Nucleus accumbens (tissue), 56 donors: Measurements from ENCODE around the gene FOXP2.
A peak's percentile ranks its signal among the peaks of the same experiment; 100 is the strongest.
"Not testable (repeated sequence)": the region's sequence is repeated elsewhere in the genome, so short reads cannot be mapped to it uniquely, and the experiment has no call there.

Experiments used
- DNase-seq, 56 donors: peaks; one replicate each; lab custom pipeline; 2025; lab: John Stamatoyannopoulos, UW

Gene FOXP2

DNA sequence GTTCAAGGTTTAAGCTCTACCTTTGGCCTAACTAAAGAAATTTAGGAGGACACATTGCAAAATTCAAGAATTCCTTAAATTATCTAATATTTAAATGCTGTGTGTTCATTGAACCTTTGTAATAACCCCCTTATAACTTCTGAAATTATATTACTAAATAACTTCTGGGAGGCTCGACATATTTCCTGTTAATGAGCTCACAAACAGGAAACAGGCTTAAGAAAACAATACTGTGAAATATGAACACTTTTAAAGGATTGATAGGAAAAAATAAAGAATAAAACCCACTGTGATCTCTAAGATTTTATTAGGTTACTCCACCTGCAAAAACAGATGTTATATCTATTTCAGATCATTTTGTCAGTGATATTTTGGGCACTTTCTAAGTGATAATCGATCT lies 74.1 kb downstream of the FOXP2 start:
- DNase-seq: no peak

DNA sequence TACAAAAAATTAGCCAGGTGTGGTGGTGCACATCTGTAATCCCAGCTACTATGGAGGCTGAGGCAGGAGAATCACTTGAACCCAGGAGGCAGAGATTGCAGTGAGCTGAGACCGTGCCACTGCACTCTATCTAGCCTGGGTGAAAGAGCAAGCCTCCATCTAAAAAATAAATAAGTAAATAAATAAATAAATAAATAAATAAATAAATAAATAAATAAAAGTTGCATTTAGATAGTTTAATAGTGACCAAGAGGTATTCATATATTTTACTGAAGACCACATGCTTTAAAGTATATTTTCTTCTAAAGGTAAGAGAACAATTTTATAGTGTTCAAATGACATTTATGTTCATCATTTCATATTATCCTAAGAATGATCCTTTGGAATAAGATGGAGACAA lies 82.9 kb downstream of the FOXP2 start:
- DNase-seq: not testable (repeated sequence)

DNA sequence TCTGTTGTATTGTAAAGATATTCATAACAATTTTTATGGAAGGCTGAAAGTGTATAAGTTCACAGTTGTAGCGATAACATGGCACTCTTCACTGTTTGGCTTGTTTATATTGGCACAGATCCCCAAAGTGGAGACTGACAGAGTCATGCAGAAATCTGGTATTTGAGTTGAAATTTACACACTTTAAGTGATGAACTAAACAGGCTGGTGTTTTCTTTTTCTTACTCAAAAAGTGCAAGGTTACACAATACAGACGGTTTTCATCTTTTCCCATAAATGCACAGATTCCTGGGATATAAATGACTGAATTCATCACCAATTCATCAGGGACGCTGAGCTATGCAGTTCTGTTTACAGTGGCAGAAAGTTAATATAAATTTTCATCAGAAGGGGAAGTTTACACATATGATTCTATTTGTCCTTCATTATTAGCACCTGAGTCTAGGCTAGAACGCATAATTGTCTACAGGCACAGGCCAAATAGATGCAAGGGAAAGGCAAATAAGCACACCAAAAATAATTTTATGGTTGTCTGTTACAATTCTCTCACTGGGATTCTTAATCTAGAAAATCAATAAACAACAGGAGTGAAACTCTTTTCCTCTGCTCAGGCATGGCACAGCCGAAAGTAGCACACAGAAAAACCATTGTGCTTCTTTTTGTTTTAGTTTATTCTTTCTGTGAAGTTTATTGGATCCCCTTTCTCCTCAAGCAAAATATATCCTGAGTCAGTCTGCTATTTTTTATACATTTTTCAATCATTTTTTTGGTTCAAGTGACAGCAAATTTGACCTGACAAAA lies 88.0 kb downstream of the FOXP2 start:
- no peak for DNase-seq

DNA sequence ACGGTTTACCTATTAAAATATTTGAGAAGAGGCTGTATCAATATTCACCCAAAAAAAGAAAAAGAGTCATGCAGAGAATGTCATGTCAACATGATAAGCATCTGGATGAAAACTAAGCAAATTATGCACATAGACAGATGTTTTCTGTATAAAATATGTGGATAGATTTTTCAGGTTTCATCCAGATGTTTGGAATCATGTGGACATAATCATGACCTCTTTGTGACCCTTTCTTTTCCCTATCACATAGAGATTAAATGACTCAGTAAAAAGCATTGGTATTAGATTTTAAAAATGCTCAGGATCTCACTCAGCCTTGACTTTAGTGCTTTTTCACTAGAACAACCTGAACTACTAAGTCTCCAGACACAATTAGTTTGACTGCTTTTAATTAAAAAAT lies 90.0 kb downstream of the FOXP2 start:
- DNase-seq: no peak

- no peak for DNase-seq
Observed at GRCh38 chr7:114507381-114507780, 92.8 kb downstream of the FOXP2 start.

- DNase-seq: no peak
Observed at GRCh38 chr7:114508086-114508485, 93.5 kb downstream of the FOXP2 start.

DNA sequence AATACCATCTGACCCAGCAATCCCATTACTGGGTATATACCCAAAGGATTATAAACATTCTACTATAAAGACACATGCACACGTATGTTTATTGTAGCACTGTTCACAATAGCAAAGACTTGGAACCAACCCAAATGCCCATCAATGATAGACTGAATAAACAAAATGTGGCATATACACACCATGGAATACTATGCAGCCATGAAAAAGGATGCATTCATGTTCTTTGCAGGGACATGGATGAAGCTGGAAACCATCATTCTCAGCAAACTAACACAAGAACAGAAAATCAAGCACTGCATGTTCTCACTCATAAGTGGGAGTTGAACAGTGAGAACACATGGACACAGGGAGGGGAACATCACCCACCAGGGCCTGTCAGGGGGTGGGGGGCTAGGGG lies 96.2 kb downstream of the FOXP2 start:
- not testable (repeated sequence) for DNase-seq

GRCh38 chr7:114519240-114519639 lies 104.6 kb downstream of the FOXP2 start:
- no peak for DNase-seq

GRCh38 chr7:114522081-114522480 lies 107.5 kb downstream of the FOXP2 start:
- no peak for DNase-seq

DNA sequence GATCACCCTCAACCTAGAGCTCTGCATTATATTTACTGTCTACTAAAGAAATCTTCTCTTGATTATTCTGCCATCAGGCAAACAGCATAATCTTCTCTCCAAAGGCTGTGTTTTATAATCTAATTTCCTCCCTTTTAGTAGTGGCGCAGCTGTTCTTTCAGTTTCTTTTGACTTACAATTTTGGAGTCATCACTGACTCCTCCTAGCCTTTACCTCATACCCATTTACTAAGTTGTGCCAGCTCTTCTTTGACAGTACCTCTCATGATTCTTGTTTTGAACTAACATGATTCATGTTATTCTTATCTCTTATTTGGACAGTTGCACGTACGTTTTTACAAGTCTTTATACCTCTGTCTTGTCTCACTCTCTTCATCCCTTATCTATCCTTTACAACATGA lies 113.0 kb downstream of the FOXP2 start:
- no peak for DNase-seq

- no peak for DNase-seq
Observed at GRCh38 chr7:114530057-114530611, 115.5 kb downstream of the FOXP2 start.

GRCh38 chr7:114531326-114531725 lies 116.7 kb downstream of the FOXP2 start:
- DNase-seq: no peak

GRCh38 chr7:114533131-114533530 lies 118.5 kb downstream of the FOXP2 start:
- no peak for DNase-seq

DNA sequence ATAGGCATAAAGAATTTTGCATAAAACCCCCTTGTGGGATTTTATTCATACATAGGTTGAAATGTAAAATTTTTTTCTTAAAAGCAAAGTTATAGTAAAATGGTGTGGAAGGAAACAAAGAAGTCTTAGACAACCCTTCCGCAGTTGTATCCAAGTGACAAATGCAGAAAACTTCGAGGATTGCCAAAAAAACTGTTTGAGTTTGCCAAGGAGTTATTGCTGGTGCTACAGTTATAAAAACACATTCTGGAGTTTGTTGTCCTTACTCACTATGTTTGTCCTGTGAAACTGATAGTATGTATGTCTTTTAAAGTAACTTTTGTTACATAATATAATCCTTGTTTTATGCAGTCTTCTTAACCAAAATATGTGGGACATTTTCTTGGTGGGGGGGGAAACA lies 120.3 kb downstream of the FOXP2 start:
- DNase-seq: no peak

GRCh38 chr7:114539575-114539974 lies 125.0 kb downstream of the FOXP2 start:
- DNase-seq: peak in 6 of 56 donors; percentile 0 to 8 (median 1)

DNA sequence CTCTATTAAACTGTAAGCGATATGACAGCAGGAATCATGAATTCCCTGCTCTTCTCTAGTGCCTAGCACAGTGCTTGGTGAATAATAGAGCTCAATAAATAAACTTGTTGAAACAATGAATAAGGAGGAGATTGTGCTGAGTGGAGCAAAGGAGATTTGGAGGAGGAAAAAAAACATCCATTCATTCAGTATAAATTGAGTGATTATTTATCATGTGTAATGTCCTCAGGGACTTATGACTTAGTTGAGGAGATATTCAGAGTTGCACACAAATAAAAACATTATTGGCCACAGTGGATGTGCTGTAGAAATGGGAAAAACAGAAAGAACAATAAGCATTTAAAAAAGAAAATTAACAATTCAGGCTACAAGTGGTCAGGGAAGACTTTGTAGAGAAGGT lies 125.7 kb downstream of the FOXP2 start:
- DNase-seq: no peak

DNA sequence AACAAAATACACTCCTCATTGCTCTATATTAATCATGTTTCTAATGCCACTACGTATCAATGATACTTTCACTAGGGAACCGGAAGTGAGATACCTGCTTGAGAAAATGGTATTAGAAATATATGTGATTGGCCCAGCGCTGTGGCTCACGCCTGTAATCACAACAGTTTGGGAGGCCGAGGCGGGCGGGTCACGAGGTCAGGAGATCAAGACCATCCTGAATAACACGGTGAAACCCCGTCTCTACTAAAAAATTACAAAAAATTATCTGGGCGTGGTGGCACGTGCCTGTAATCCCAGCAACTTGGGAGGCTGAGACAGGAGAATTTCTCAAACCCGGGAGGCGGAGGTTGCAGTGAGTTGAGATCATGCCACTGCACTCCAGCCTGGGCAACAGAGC lies 132.7 kb downstream of the FOXP2 start:
- DNase-seq: not testable (repeated sequence)

DNA sequence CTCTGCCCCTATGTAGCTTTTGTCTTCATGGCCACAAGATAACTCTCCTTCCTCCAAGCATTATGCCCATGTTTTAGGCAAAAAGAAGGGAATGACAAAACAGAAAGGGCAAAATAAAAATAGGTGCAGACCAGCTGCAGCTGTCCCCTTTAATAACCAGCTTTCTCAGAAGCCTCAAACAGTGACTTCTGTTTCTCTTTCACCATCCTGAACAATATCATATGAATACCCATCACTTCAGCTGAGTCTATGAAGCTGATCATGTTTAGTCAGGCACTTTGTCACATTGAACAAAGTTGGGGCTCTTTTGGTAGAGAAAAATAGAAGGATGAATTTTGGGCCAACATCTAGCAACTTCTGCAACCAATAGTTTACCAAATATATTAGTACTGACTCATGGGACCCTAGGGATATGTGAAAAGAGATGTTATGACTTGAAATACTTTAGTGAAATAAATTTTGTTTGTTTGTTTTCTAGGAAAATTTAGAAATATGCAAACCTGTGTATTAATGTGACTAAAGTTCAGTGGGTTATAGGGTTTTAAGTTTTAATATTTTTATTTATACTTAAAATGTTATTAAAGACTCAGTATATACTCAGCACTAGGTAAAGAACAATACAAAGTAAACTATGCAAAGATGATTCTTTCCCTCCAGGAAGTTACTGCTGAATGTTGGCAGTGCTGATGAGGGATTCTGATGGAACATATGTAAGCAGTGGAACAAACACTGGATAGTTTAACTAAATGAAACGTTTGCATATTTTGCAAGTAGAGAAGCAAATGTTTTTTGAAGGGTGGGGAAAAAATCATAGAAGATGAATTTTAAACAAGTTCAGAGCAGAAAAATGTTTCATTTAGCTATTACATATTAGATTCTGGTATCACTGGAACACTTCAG lies 133.7 kb downstream of the FOXP2 start:
- DNase-seq: no peak

DNA sequence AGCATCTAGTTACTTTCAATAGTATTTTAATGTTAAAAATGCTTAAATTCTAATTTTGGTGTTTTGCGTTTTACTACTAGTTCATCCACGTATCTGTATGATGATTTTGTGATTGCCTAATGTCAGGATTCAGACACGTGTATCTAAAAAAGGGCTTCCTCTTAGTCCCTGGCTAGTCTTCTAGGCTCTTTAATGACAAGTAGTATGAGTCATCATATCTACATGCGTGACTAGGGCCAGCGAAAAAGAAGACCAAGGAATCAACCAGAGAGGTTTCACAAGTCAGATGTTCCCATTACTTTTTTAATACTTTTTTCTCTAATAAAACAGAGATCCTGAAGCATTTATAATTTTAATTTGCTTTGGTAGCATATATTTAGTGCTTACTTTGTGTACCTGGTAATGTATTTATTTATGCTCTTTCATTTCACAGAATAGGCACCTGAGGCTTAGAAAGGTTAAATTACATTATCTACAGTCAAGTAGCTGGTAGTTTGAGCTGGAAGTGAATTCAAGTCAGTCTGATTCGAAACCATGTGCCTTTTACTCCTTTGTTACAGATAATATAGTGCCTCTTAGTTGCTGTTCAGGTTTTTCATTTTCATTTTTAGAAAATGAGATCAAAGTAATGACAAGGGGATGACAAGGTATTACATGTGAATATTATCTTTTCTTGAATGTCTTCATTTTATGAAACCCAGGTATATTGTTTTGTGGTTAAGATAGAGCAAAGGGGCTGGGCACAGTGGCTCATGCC lies 140.3 kb downstream of the FOXP2 start:
- no peak for DNase-seq

- no peak for DNase-seq
Observed at GRCh38 chr7:114567416-114567815, 152.8 kb downstream of the FOXP2 start.

DNA sequence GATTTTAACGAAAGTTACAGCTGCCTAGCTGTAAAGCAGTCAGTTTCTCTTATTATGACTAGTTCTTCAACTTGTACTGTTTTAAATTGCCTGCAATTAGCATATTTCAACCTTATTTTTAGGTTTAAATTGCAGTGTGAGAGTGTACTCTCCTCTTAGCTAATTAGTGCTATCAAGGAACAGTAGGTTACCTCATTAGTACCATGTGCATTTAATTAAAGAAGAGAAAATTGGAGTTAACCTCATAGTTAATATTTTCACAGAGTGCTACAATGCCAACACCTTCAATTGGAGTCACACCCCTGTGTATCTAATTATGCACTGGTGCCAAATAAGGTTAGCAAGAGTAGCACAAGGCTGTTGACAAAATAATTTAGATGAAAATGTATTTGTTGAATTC lies 154.6 kb downstream of the FOXP2 start:
- DNase-seq: no peak
